ENCODE measurements around the gene DNAJC16.

DNAJC16 gene

GRCh38 chr1:15620902-15621682 is 94.4 kb downstream of the DNAJC16 start:
- no peak for DNase-seq (ENCODE audit: low read depth, low spot score)

- DNase-seq (ENCODE audit: low read depth, low spot score) = no peak
Observed at GRCh38 chr1:15621975-15622374, 95.3 kb downstream of the DNAJC16 start.

GRCh38 chr1:15622712-15623373 is 96.2 kb downstream of the DNAJC16 start:
- DNase-seq (ENCODE audit: low read depth, low spot score) = no peak

- DNase-seq (ENCODE audit: low read depth, low spot score) = no peak
Observed at GRCh38 chr1:15623435-15623834, 96.8 kb downstream of the DNAJC16 start.

GRCh38 chr1:15624133-15624714 is 97.6 kb downstream of the DNAJC16 start:
- no peak for DNase-seq (ENCODE audit: low read depth, low spot score)

GRCh38 chr1:15625056-15625917 is 98.6 kb downstream of the DNAJC16 start:
- no peak for DNase-seq (ENCODE audit: low read depth, low spot score)

Measured in astrocyte of the hippocampus (primary cell).